ENCODE results near the gene INSC. TPM values are rescaled to one million over a fixed set of nuclear protein-coding genes. Genes with fewer than 3 reads are reported as not detected.

Gene INSC
- total and polyA plus RNA-seq, 2 experiments from 2014 or later = 0.97 to 1.5 TPM

GRCh38 chr11:15143855-15144254 lies 29.1 kb downstream of the INSC start:
- H3K4me3 Mint-ChIP-seq = no peak overlapping the region
- Histone ChIP-seq H3K36me3 (ENCODE audit: insufficient read depth) (no peaks in the 10 kb centered on the region), H2AFZ (no peak overlapping the region), H3K79me2 (replicated peaks; ENCODE audit: insufficient read depth) (no peaks in the 10 kb centered on the region), H3F3A (replicated peaks; ENCODE audit: low read depth) (no peaks in the 10 kb centered on the region), H3K27me3 (ENCODE audit: insufficient read depth) (no peaks in the 10 kb centered on the region), H3K27ac (ENCODE audit: low read depth) (no peak overlapping the region), H3K4me3 (no peak overlapping the region), H4K20me1 (replicated peaks; ENCODE audit: insufficient read depth) (no peaks in the 10 kb centered on the region), H3K4me2 (no peak overlapping the region), H3K9me2 (ENCODE audit: insufficient read depth) (no peaks in the 10 kb centered on the region), H3K4me1 (ENCODE audit: insufficient read depth) (peaks cover 10% of the 10 kb centered on the region)
- peaks cover 2% of the 10 kb centered on the region for H3K27me3 Mint-ChIP-seq (ENCODE audit: insufficient read depth, low read depth, poor library complexity)
- DNase-seq (ENCODE audit: low spot score) (no peak), ATAC-seq (no peak)
- no peaks in the 10 kb centered on the region for H3K9me3 Mint-ChIP-seq
- TF ChIP-seq ZNF114 (CRISPR knock-in tag; IDR thresholded peaks at IDR 0.05) (no peak), NANOG (IDR thresholded peaks at IDR 0.05; ENCODE audit: borderline replicate concordance) (no peak), ZNF462 (CRISPR knock-in tag; IDR thresholded peaks at IDR 0.05) (no peak), EZH2phosphoT487 (IDR thresholded peaks at IDR 0.05; ENCODE audit: unreplicated experiment) (no peak), CREB1 (CRISPR knock-in tag; IDR thresholded peaks at IDR 0.05; ENCODE audit: low read depth) (no peak), ZNF331 (CRISPR knock-in tag; IDR thresholded peaks at IDR 0.05; ENCODE audit: low read depth) (no peak), STAT1 (IDR thresholded peaks at IDR 0.05; ENCODE audit: unreplicated experiment) (no peak), JUNB (IDR thresholded peaks at IDR 0.05; ENCODE audit: unreplicated experiment) (no peak), ETS1 (IDR thresholded peaks at IDR 0.05) (no peak), POLR2AphosphoS5 (IDR thresholded peaks at IDR 0.05; ENCODE audit: low read depth) (no peak)
- TF ChIP-seq, protein P1, sequence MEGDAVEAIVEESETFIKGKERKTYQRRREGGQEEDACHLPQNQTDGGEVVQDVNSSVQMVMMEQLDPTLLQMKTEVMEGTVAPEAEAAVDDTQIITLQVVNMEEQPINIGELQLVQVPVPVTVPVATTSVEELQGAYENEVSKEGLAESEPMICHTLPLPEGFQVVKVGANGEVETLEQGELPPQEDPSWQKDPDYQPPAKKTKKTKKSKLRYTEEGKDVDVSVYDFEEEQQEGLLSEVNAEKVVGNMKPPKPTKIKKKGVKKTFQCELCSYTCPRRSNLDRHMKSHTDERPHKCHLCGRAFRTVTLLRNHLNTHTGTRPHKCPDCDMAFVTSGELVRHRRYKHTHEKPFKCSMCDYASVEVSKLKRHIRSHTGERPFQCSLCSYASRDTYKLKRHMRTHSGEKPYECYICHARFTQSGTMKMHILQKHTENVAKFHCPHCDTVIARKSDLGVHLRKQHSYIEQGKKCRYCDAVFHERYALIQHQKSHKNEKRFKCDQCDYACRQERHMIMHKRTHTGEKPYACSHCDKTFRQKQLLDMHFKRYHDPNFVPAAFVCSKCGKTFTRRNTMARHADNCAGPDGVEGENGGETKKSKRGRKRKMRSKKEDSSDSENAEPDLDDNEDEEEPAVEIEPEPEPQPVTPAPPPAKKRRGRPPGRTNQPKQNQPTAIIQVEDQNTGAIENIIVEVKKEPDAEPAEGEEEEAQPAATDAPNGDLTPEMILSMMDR (conservative IDR thresholded peaks at IDR 0.05; ENCODE audit: low read depth in 2 of 2) = no peak
- H3K36me3 Mint-ChIP-seq (ENCODE audit: low read depth) = no peaks in the 10 kb centered on the region
- no peak overlapping the region for H3K27ac Mint-ChIP-seq
- H3K4me1 Mint-ChIP-seq = peaks cover 7% of the 10 kb centered on the region; the same call in 2 of the 3 replicates

Data from GM23338 (cell line).